ENCODE measurements around the gene OR51L1.

OR51L1 gene

GRCh38 chr11:4960877-4961276 lies 33.8 kb upstream of the OR51L1 start:
- H3K27ac ChIP-seq (ENCODE audit: low read length): no peak overlapping the region
- H4K20me1 ChIP-seq (ENCODE audit: insufficient read depth, low read length): no peaks in the 10 kb centered on the region
- H3K9me3 ChIP-seq (replicated peaks; ENCODE audit: insufficient read depth, low read length): no peaks in the 10 kb centered on the region
- no peak overlapping the region for H2AFZ ChIP-seq (ENCODE audit: low read length)
- H3K4me1 ChIP-seq (ENCODE audit: low read length): no peaks in the 10 kb centered on the region
- no peak for TF ChIP-seq EZH2phosphoT487 (IDR thresholded peaks at IDR 0.05; ENCODE audit: low read length)
- no peak for TF ChIP-seq EZH2 (optimal IDR thresholded peaks at IDR 0.05; ENCODE audit: low read depth, low read length)
- no peak for TF ChIP-seq CTCF (IDR thresholded peaks at IDR 0.05; ENCODE audit: low read length)
- no peak overlapping the region for H3K4me2 ChIP-seq (ENCODE audit: low read depth, low read length)
- no peaks in the 10 kb centered on the region for H3F3A ChIP-seq (ENCODE audit: insufficient read depth, low read length)
- H3K9ac ChIP-seq (ENCODE audit: low read length): no peak overlapping the region
- H3K4me3 ChIP-seq (ENCODE audit: low read length): no peak overlapping the region
- no peak for DNase-seq
- H3K27me3 ChIP-seq (replicated peaks; ENCODE audit: insufficient read depth, low read length): no peaks in the 10 kb centered on the region
- no peaks in the 10 kb centered on the region for H3K9me2 ChIP-seq (replicated peaks; ENCODE audit: insufficient read depth, low read length)
- H3K79me2 ChIP-seq (ENCODE audit: low read length): no peaks in the 10 kb centered on the region
- no peaks in the 10 kb centered on the region for H3K36me3 ChIP-seq (replicated peaks; ENCODE audit: insufficient read depth, low read length)

GRCh38 chr11:4962816-4963215 lies 31.8 kb upstream of the OR51L1 start:
- no peak overlapping the region for H3K27ac ChIP-seq (ENCODE audit: low read length)
- no peak for TF ChIP-seq EZH2phosphoT487 (IDR thresholded peaks at IDR 0.05; ENCODE audit: low read length)
- no peak for TF ChIP-seq CTCF (IDR thresholded peaks at IDR 0.05; ENCODE audit: low read length)
- TF ChIP-seq EZH2 (optimal IDR thresholded peaks at IDR 0.05; ENCODE audit: low read depth, low read length): no peak
- H4K20me1 ChIP-seq (ENCODE audit: insufficient read depth, low read length): no peaks in the 10 kb centered on the region
- no peak overlapping the region for H3K9ac ChIP-seq (ENCODE audit: low read length)
- DNase-seq: no peak
- no peaks in the 10 kb centered on the region for H3K36me3 ChIP-seq (replicated peaks; ENCODE audit: insufficient read depth, low read length)
- no peaks in the 10 kb centered on the region for H3K9me3 ChIP-seq (replicated peaks; ENCODE audit: insufficient read depth, low read length)
- no peak overlapping the region for H3K4me2 ChIP-seq (ENCODE audit: low read depth, low read length)
- H3K9me2 ChIP-seq (replicated peaks; ENCODE audit: insufficient read depth, low read length): no peaks in the 10 kb centered on the region
- H2AFZ ChIP-seq (ENCODE audit: low read length): no peak overlapping the region
- H3K79me2 ChIP-seq (ENCODE audit: low read length): no peaks in the 10 kb centered on the region
- no peaks in the 10 kb centered on the region for H3K27me3 ChIP-seq (replicated peaks; ENCODE audit: insufficient read depth, low read length)
- H3K4me1 ChIP-seq (ENCODE audit: low read length): no peaks in the 10 kb centered on the region
- H3K4me3 ChIP-seq (ENCODE audit: low read length): no peak overlapping the region
- no peaks in the 10 kb centered on the region for H3F3A ChIP-seq (ENCODE audit: insufficient read depth, low read length)

- no peak for DNase-seq
- H3K4me2 ChIP-seq (ENCODE audit: low read depth, low read length): no peak overlapping the region
- H3K79me2 ChIP-seq (ENCODE audit: low read length): no peaks in the 10 kb centered on the region
- no peaks in the 10 kb centered on the region for H3K9me2 ChIP-seq (replicated peaks; ENCODE audit: insufficient read depth, low read length)
- H3K27me3 ChIP-seq (replicated peaks; ENCODE audit: insufficient read depth, low read length): no peaks in the 10 kb centered on the region
- H3K36me3 ChIP-seq (replicated peaks; ENCODE audit: insufficient read depth, low read length): no peaks in the 10 kb centered on the region
- no peaks in the 10 kb centered on the region for H3K4me1 ChIP-seq (ENCODE audit: low read length)
- H3K4me3 ChIP-seq (ENCODE audit: low read length): no peak overlapping the region
- H2AFZ ChIP-seq (ENCODE audit: low read length): no peak overlapping the region
- H3K27ac ChIP-seq (ENCODE audit: low read length): no peak overlapping the region
- no peaks in the 10 kb centered on the region for H3F3A ChIP-seq (ENCODE audit: insufficient read depth, low read length)
- H3K9me3 ChIP-seq (replicated peaks; ENCODE audit: insufficient read depth, low read length): no peaks in the 10 kb centered on the region
- H3K9ac ChIP-seq (ENCODE audit: low read length): no peak overlapping the region
- no peaks in the 10 kb centered on the region for H4K20me1 ChIP-seq (ENCODE audit: insufficient read depth, low read length)
- no peak for TF ChIP-seq CTCF (IDR thresholded peaks at IDR 0.05; ENCODE audit: low read length)
- no peak for TF ChIP-seq EZH2 (optimal IDR thresholded peaks at IDR 0.05; ENCODE audit: low read depth, low read length)
- TF ChIP-seq EZH2phosphoT487 (IDR thresholded peaks at IDR 0.05; ENCODE audit: low read length): no peak
Observed at GRCh38 chr11:4975436-4975835, 19.2 kb upstream of the OR51L1 start.
